ENCODE results near the gene WDR33. TPM values are rescaled to one million over a fixed set of nuclear protein-coding genes. Genes with fewer than 3 reads are reported as not detected.

WDR33 gene
- total and polyA plus RNA-seq, 2 of the 4 experiments (the other 2 are of a cell fraction): 19.6 to 41.2 TPM

DNA sequence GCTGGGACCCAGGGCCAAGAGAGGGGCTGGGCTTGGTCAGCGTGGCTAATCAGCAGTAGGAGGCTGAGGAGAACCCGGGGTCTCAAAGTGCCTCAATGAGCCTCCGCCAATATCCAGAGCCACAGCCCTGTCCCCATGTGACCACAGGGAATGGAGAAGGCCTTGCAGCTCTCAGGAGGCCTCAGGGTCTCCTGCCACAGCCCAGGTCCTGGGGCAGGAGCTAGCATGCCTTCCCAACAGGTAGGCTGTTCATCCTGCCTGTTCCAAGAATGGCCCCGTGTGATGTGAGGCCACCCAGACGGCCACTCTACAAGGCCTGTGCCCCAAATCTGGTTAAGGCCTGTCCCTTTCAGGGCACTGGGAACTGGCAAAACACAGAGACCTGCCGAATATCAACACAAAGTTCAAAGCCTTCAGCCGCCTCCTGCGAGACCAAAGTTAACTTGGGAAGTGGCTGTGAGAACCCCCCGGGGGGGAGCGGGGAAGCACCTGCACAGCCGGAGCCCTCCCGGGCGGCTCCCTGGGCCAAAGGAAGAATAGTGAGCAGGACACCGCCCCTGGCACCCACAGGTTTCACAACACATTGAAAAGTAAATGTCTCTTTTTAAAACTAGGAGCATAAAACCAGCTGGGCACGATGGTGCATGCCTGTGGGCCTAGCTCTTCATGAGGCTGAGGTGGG lies 131.2 kb downstream of the WDR33 start:
- H2AK5ac ChIP-seq (ENCODE audit: low read depth, low read length): no peak overlapping the region
- H3K4me3 ChIP-seq (ENCODE audit: insufficient read depth, low read depth, low read length): no peak overlapping the region
- peaks cover 22% of the 10 kb centered on the region for H3K27me3 ChIP-seq (ENCODE audit: control insufficient read depth, insufficient read depth, low read length)
- ChIA-PET POLR2A (ENCODE audit: unreplicated experiment) (no interaction called here), CTCF (no interaction called here)
- H2AFZ ChIP-seq (replicated peaks; ENCODE audit: low read length, poor library complexity): no peak overlapping the region
- intact Hi-C loops (cut with micrococcal nuclease) (no loop called here), in situ Hi-C loops (cut with MboI; ENCODE audit: low sequenced_read_pairs) (no loop called here), dilution Hi-C loops (cut with HindIII; ENCODE audit: low sequenced_read_pairs, unreplicated experiment) (no loop called here)
- no peak overlapping the region for H4K5ac ChIP-seq (ENCODE audit: low read depth, low read length)
- peaks cover 9% of the 10 kb centered on the region; the same call in 1 of the 2 replicates for H3K9me1 ChIP-seq (ENCODE audit: insufficient read depth, low read length)
- H3K18ac ChIP-seq (ENCODE audit: low read depth, low read length): no peak overlapping the region
- no peak overlapping the region for H2BK20ac ChIP-seq (ENCODE audit: low read depth, low read length)
- no TSS peak for BruUV-seq (replicated peaks)
- H3K79me1 ChIP-seq (ENCODE audit: low read depth in 1 of 2, low read length in 2 of 2): no peaks in the 10 kb centered on the region
- 90% methylated on average over 3 of the region's 15 CpGs; no CpG with 5 or more reads in 1 of the 2 experiments for WGBS, 2 experiments (ENCODE audit: extremely low coverage in 2 of 2, insufficient read length in 1 of 2)
- H3K27ac ChIP-seq (ENCODE audit: insufficient read depth, low read length): no peak overlapping the region
- H3K23ac ChIP-seq (ENCODE audit: low read depth, low read length): no peak overlapping the region
- ATAC-seq (ENCODE audit: low read depth): no peak
- H3K4ac ChIP-seq (ENCODE audit: low read depth, low read length): no peak overlapping the region
- H3K14ac ChIP-seq (replicated peaks; ENCODE audit: low read depth, low read length): no peak overlapping the region
- no peak overlapping the region for H3K56ac ChIP-seq (ENCODE audit: extremely low read depth, insufficient read depth, low read length)
- H2AK9ac ChIP-seq (replicated peaks; ENCODE audit: low read depth, low read length, poor library complexity): no peak overlapping the region
- H4K91ac ChIP-seq (ENCODE audit: insufficient read depth, low read depth, low read length): no peak overlapping the region
- no peaks in the 10 kb centered on the region for H3K36me3 ChIP-seq (ENCODE audit: control insufficient read depth, insufficient read depth, low read length)
- H3K9me3 ChIP-seq (ENCODE audit: control insufficient read depth, insufficient read depth, low read length): no peaks in the 10 kb centered on the region
- no peak overlapping the region for H2BK5ac ChIP-seq (ENCODE audit: low read depth, low read length, poor library complexity, severe bottlenecking)
- H2BK120ac ChIP-seq (ENCODE audit: low read depth, low read length): no peak overlapping the region
- no peak overlapping the region for H4K8ac ChIP-seq (ENCODE audit: low read depth in 2 of 2, low read length in 2 of 2)
- TF ChIP-seq CTCF (conservative IDR thresholded peaks at IDR 0.05; ENCODE audit: low read depth, low read length) (no peak), MAZ (IDR thresholded peaks at IDR 0.05; ENCODE audit: borderline replicate concordance, low read depth, low read length) (no peak), MXI1 (IDR thresholded peaks at IDR 0.05; ENCODE audit: borderline replicate concordance, low read depth, low read length) (no peak), RFX5 (IDR thresholded peaks at IDR 0.05; ENCODE audit: low read depth, low read length) (no peak), CHD1 (IDR thresholded peaks at IDR 0.05; ENCODE audit: low read depth, low read length) (no peak), BHLHE40 (IDR thresholded peaks at IDR 0.05; ENCODE audit: low read depth, low read length) (no peak), RCOR1 (IDR thresholded peaks at IDR 0.05; ENCODE audit: insufficient replicate concordance, low read length) (no peak), ELK1 (IDR thresholded peaks at IDR 0.05; ENCODE audit: borderline replicate concordance, low read depth, low read length) (no peak), NFE2L2 (IDR thresholded peaks at IDR 0.05; ENCODE audit: low read depth, low read length) (no peak), POLR2A (IDR thresholded peaks at IDR 0.05; ENCODE audit: low read depth, low read length) (no peak), CEBPB (IDR thresholded peaks at IDR 0.05; ENCODE audit: low read depth, low read length) (no peak), SMC3 (IDR thresholded peaks at IDR 0.05; ENCODE audit: low read depth, low read length) (no peak), RAD21 (IDR thresholded peaks at IDR 0.05; ENCODE audit: low read length) (no peak), FOS (IDR thresholded peaks at IDR 0.05; ENCODE audit: low read depth, low read length) (no peak)
- TF ChIP-seq, protein P1, sequence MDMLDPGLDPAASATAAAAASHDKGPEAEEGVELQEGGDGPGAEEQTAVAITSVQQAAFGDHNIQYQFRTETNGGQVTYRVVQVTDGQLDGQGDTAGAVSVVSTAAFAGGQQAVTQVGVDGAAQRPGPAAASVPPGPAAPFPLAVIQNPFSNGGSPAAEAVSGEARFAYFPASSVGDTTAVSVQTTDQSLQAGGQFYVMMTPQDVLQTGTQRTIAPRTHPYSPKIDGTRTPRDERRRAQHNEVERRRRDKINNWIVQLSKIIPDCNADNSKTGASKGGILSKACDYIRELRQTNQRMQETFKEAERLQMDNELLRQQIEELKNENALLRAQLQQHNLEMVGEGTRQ (IDR thresholded peaks at IDR 0.05; ENCODE audit: low read depth, low read length): no peak
- no peak overlapping the region for H3K4me2 ChIP-seq (ENCODE audit: low read depth, low read length)
- no peak for DNase-seq
- H3K9ac ChIP-seq (ENCODE audit: low read depth, low read length): no peak overlapping the region
- peaks cover 4% of the 10 kb centered on the region for H3K4me1 ChIP-seq (ENCODE audit: control insufficient read depth, insufficient read depth, low read length)
- H4K20me1 ChIP-seq (ENCODE audit: insufficient read depth, low read length): no peaks in the 10 kb centered on the region
- no peak overlapping the region for H2BK15ac ChIP-seq (ENCODE audit: low read depth, low read length)
